ENCODE measurements around the gene RHOBTB1.
A peak's percentile ranks its signal among the peaks of the same experiment; 100 is the strongest.

The RHOBTB1 gene

DNA sequence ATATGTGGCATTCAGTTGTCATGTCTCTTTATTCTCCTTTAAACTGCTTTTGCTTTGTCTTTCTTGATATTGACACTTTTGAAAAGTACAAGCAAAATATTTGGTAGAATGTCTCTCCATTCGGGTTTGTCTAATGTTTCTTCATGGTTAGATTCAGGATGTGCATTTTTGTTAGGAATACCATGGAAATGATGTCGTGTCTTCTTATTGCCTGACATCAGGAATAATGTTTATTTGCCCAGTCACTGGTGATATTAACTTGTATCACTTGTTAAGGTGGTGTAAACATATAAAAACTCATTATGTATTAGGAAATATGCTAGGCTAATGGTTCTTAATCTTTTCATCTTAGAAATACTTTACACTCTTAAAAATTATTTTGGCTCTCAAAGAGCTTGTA lies 122.3 kb downstream of the RHOBTB1 start:
- TF ChIP-seq ZFP30 (CRISPR knock-in tag; IDR thresholded peaks at IDR 0.05): no peak
- TF ChIP-seq, protein P1, sequence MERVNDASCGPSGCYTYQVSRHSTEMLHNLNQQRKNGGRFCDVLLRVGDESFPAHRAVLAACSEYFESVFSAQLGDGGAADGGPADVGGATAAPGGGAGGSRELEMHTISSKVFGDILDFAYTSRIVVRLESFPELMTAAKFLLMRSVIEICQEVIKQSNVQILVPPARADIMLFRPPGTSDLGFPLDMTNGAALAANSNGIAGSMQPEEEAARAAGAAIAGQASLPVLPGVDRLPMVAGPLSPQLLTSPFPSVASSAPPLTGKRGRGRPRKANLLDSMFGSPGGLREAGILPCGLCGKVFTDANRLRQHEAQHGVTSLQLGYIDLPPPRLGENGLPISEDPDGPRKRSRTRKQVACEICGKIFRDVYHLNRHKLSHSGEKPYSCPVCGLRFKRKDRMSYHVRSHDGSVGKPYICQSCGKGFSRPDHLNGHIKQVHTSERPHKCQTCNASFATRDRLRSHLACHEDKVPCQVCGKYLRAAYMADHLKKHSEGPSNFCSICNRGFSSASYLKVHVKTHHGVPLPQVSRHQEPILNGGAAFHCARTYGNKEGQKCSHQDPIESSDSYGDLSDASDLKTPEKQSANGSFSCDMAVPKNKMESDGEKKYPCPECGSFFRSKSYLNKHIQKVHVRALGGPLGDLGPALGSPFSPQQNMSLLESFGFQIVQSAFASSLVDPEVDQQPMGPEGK (CRISPR knock-in tag; IDR thresholded peaks at IDR 0.05; ENCODE audit: borderline replicate concordance): no peak
- TF ChIP-seq, protein P2, sequence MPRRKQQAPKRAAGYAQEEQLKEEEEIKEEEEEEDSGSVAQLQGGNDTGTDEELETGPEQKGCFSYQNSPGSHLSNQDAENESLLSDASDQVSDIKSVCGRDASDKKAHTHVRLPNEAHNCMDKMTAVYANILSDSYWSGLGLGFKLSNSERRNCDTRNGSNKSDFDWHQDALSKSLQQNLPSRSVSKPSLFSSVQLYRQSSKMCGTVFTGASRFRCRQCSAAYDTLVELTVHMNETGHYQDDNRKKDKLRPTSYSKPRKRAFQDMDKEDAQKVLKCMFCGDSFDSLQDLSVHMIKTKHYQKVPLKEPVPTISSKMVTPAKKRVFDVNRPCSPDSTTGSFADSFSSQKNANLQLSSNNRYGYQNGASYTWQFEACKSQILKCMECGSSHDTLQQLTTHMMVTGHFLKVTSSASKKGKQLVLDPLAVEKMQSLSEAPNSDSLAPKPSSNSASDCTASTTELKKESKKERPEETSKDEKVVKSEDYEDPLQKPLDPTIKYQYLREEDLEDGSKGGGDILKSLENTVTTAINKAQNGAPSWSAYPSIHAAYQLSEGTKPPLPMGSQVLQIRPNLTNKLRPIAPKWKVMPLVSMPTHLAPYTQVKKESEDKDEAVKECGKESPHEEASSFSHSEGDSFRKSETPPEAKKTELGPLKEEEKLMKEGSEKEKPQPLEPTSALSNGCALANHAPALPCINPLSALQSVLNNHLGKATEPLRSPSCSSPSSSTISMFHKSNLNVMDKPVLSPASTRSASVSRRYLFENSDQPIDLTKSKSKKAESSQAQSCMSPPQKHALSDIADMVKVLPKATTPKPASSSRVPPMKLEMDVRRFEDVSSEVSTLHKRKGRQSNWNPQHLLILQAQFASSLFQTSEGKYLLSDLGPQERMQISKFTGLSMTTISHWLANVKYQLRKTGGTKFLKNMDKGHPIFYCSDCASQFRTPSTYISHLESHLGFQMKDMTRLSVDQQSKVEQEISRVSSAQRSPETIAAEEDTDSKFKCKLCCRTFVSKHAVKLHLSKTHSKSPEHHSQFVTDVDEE (CRISPR knock-in tag; IDR thresholded peaks at IDR 0.05): no peak
- TF ChIP-seq ZNF565 (CRISPR knock-in tag; conservative IDR thresholded peaks at IDR 0.05; ENCODE audit: low read depth): no peak
- TF ChIP-seq ARNTL (CRISPR knock-in tag; IDR thresholded peaks at IDR 0.05; ENCODE audit: borderline replicate concordance, low read depth): no peak
- TF ChIP-seq ZC3H10 (CRISPR knock-in tag; IDR thresholded peaks at IDR 0.05): no peak
- TF ChIP-seq ZNF8 (CRISPR knock-in tag; IDR thresholded peaks at IDR 0.05): no peak
- TF ChIP-seq CSDC2 (CRISPR knock-in tag; IDR thresholded peaks at IDR 0.05): no peak
- no peak for TF ChIP-seq ESRRG (CRISPR knock-in tag; IDR thresholded peaks at IDR 0.05)
- no peak for ATAC-seq

DNA sequence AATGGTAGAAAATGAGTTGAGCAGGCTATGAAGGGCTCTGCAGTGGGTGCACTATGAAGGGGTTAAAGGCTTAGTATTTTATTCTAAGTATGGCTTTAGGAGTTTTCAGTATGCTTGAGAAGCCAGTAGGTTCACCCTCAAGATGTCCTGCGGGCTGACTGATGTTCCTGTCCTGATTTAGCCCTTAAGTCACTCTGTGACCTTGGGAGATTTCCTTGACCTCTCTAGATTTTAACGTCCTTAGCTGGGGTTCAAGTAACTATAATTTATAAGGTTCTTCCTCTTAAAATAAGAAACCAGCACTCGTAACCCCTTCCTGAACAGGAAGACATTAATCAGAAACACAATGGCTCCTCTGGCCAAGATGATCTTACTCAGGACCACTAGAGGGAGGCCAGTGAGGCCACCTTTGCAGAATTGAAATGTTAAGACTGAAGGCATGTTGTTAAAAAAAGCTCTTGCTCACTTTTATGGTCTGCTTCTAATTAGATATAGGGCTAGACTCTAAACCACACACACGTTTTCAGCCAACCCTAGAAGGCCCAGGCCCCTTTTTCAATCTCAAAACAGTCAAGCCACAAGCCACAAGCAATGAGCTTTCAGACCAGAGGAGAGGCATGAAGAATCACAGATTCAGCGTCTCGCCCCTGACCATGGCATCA lies 123.8 kb downstream of the RHOBTB1 start:
- TF ChIP-seq RARB (CRISPR knock-in tag; IDR thresholded peaks at IDR 0.05): no peak
- TF ChIP-seq ESRRG (CRISPR knock-in tag; IDR thresholded peaks at IDR 0.05): no peak
- no peak for TF ChIP-seq OSR1 (CRISPR knock-in tag; IDR thresholded peaks at IDR 0.05)
- TF ChIP-seq TOX (CRISPR knock-in tag; IDR thresholded peaks at IDR 0.05; ENCODE audit: borderline replicate concordance): no peak
- no peak for TF ChIP-seq BACH2 (CRISPR knock-in tag; IDR thresholded peaks at IDR 0.05; ENCODE audit: borderline replicate concordance)
- no peak for TF ChIP-seq ZFP3 (CRISPR knock-in tag; IDR thresholded peaks at IDR 0.05)
- no peak for TF ChIP-seq ARNTL (CRISPR knock-in tag; IDR thresholded peaks at IDR 0.05; ENCODE audit: borderline replicate concordance, low read depth)
- peak; percentile 82 for ATAC-seq

All from SK-N-SH treated with all-trans-retinoic acid at 6 μM for 48 hours (cell line).